Measurements from ENCODE around the gene STRN.

DNA sequence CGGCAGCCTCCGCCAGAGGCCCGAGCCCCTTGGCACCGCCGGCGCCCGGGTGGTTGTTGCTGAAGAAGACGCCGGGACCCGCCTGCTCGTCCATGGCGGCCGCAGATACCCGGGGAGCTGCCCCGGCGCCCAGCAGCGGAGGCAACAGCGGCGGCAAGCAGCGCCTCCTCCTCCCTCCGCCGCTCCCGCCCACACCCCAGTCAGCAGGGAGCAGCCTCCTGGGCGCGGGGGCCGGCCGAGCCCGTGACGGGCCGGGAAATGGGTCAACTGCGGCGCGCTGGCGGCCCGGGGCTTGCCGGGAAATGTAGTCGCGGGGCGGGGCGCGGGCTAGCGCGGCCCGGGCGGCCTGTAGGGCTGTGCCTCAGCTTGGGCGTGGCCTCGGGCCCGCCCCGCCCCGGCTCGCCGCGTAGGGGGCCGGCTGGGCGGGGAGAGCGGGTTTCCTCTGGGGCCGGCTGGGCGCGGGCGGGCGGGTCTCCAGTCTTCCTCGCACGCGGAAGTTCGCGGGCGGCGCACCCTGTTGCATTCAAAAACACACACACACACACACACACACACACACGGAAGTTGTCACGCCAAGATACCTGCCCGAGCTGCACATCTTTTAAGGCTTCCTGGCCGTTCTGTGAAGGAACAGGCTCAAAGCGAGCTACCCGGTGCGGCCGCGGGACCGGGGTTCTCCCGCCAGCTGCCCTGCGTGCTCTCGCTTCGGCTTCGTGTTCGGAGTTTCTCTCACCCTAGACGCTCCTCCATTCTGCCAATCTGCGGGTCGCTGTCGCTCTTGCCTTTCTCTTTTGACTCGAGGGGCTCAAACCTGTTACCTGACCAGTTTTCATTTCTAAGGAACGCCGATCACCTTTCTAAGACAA, at the start of gene STRN:
- no peak for TF ChIP-seq CTCF (IDR thresholded peaks at IDR 0.05; ENCODE audit: low read depth, low read length)
- TF ChIP-seq EZH2phosphoT487 (IDR thresholded peaks at IDR 0.05; ENCODE audit: low read depth) = no peak
